IPS-NIHi7 (cell line): ENCODE measurements around the gene LAMA5.

Experiments
- DNase-seq: peaks from one replicate; pipeline ENCODE4 v3.0.0; 2012; ENCODE audit warnings: mixed read lengths; ENCODE audit errors: extremely low spot score

Gene LAMA5, protein sequence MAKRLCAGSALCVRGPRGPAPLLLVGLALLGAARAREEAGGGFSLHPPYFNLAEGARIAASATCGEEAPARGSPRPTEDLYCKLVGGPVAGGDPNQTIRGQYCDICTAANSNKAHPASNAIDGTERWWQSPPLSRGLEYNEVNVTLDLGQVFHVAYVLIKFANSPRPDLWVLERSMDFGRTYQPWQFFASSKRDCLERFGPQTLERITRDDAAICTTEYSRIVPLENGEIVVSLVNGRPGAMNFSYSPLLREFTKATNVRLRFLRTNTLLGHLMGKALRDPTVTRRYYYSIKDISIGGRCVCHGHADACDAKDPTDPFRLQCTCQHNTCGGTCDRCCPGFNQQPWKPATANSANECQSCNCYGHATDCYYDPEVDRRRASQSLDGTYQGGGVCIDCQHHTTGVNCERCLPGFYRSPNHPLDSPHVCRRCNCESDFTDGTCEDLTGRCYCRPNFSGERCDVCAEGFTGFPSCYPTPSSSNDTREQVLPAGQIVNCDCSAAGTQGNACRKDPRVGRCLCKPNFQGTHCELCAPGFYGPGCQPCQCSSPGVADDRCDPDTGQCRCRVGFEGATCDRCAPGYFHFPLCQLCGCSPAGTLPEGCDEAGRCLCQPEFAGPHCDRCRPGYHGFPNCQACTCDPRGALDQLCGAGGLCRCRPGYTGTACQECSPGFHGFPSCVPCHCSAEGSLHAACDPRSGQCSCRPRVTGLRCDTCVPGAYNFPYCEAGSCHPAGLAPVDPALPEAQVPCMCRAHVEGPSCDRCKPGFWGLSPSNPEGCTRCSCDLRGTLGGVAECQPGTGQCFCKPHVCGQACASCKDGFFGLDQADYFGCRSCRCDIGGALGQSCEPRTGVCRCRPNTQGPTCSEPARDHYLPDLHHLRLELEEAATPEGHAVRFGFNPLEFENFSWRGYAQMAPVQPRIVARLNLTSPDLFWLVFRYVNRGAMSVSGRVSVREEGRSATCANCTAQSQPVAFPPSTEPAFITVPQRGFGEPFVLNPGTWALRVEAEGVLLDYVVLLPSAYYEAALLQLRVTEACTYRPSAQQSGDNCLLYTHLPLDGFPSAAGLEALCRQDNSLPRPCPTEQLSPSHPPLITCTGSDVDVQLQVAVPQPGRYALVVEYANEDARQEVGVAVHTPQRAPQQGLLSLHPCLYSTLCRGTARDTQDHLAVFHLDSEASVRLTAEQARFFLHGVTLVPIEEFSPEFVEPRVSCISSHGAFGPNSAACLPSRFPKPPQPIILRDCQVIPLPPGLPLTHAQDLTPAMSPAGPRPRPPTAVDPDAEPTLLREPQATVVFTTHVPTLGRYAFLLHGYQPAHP (N-terminal part only)

DNA sequence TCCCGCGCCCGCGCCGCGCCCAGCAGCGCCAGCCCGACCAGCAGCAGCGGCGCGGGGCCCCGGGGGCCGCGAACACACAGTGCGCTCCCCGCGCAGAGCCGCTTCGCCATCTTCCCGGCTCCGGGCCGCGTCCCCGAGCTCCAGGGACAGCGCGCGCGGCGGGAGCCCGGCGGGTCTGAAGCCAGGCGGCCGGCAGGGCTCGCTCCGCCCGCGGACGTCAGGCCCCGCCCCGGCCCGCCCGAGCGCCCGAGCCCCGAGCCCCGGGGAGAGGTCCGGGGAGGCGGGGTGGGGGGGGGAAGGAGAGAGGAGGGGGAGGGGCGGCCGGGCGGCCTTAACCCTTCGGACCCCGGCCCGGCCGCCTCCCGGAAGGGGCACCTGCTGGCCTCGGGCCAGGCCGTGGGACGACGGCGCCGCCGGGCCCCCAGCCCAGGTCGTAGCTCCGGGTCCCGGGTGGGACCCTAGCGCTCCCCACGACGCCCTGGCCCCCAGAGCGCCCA, at the start of gene LAMA5:
LAMA5 (minus strand) TSS at position 177 of the 497 bp plus-strand sequence; CDS start at position 110, 67 bp downstream.
- peak; percentile 85 for DNase-seq

DNA sequence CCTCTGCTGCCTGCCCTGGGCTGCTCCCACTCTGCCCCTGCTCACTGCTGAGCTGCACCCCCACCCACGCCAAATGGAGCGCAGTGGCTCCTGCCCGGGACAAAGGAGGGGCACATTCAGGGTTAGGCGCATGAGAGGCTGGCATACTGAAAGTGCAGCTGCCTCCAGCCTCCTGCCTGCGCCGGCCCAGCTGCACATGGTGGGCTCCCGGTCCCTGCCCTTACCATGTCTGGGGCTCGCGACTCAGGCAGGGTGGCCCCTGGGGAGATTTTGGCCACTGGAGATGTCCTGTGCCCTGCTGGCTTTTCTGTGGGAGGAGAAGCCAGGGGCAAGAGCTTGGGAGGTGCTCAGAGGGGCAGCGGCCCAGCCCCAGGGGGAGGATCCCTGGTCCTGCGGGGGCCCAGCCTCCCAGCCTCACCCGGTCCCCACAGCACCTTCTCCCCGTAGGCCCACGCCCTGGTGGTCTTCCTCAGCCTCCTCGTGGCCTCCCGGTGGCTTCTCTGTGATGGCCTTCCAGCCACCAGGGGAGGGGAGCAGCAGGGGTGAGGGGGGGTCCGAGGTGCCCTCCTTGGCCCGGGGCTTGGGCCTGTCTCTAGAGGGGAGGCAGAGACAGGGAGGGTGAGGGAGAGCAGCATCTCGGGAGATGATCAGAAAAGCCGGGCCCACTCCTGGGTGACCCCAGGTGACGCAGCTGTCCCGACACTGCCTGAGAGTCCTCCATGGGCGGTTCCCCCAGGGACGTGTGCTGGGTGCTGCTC, 48.4 kb upstream of the LAMA5 start:
- no peak for DNase-seq

DNA sequence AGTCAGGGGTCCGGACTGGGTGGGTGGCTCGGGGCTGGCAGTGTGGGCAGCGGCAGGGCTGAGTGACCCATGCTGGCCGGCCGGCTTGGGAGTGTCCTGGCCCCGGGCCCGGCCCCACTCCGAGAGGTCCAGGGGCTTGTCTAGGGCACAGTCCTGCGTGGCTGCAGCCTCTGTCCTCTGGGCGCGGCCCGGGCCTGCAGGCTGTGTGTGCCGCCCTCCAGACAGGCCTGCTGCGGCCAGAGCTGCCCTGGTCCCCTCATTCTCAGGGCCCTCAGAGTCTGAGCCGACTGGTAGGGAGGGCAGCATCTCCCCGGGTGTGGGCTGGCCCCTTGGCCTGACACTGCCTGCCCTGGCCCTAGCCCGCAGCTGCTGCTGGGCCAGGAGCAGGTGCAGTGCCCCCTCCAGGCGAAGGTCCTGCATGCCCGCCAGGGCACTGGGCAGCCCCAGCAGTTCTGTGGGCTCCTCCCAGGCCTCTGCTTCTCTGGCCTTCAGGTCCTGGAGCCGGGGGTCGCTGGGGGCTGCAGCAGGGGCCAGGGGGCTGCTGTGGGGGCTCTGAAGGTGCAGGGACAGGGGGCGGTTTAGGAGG, 46.9 kb upstream of the LAMA5 start:
- DNase-seq: peak; percentile 51

DNA sequence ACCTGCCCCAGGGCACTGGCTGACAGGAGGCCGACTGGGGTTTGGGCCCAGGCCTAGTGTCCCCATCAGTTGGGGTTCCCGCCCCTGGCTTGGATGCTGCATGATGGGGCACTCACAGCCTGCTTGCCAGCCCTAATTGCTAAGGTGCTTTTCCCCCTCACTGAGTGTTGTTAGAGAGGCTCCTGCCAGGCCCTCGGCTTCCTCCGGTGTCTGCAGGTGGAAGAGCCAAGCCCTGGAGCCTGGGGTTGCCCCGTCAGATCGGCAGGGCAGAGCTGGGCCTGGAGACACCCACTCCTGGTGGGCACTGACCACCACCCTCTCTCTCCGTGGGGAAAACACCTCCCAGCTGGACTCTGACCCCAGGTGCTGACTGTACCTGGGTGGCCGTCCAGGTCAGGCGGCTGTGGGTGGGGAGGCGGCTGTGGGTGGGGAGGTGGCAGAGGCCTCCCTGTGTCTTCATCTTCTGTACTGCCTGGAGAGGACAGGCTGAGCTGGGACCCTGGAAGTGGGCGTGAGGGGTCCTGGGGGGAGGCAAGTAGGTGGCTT, 46.0 kb upstream of the LAMA5 start:
- no peak for DNase-seq

DNA sequence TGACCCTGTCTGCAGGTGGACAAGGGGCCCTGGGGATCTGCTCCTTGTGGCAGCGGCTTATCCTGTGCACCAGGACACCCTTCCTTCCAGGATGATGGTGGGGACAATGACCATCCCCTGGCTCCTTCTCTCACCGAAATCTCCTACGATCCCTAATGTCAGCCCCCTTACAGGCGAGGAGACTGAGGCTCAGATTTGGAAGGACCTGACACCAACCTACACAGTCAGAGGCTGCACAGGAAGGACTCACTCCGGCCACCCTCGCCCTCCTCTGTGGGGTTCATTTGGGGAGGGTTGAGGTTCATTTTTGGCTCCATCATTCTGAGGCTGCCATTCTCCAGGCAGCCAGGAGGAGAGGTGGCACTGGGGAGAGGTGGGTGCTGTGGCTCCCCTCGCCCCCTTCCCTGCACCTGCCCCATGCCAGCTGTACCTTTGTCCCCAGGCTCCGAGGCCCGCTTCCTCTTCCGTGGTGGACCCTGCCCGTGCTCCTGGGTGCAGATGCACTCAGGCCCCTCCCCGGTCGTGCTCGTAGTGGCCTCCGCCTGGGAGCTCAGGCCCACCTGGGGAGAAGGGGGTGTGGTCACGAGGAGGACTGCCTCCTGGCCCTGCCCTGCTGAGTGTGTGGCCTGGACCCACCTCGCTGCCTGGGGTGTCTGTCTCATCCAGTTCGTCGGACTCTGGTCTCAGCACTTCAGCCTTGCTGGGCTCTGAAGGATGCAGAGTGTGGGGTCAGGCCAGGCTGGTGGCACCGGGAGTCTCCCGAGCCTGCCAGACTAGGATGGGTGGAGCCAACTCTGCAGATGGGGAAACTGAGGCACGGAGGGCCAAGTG, 45.3 kb upstream of the LAMA5 start:
- no peak for DNase-seq

DNA sequence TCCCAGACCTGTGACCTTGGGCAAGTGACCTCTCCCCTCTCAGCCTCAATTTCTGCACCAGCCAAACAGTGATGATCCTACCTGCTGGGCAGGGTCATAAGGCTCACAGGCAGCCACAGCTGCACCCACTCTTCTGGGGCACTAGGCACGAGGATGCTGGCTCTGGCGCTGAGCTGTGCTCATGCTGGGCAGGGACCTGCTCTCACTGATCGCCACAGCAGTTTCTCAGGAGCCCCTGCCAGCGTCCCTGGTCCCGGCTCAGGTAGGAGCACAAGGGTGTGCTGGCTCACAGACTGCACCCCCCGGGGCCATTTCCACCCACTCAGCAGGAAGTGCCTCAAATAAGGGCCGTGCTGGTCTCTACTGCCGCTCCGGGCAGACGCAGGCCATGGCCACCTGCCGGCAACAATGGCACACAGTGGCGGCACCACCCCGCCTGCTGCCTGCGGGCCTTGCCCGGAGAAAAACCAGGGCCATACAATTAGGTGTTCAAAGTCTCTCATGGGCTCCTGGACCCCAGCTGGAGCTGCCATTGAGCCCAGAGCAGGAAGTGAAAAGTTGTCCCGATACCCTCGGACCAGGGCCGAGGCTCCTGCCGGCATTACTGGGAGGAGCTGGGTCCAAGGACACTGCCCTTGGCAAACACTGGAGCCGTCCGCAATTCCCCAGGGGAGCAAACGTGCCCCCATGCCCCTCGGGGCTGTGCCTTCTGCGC, 44.5 kb upstream of the LAMA5 start:
- DNase-seq: no peak

DNA sequence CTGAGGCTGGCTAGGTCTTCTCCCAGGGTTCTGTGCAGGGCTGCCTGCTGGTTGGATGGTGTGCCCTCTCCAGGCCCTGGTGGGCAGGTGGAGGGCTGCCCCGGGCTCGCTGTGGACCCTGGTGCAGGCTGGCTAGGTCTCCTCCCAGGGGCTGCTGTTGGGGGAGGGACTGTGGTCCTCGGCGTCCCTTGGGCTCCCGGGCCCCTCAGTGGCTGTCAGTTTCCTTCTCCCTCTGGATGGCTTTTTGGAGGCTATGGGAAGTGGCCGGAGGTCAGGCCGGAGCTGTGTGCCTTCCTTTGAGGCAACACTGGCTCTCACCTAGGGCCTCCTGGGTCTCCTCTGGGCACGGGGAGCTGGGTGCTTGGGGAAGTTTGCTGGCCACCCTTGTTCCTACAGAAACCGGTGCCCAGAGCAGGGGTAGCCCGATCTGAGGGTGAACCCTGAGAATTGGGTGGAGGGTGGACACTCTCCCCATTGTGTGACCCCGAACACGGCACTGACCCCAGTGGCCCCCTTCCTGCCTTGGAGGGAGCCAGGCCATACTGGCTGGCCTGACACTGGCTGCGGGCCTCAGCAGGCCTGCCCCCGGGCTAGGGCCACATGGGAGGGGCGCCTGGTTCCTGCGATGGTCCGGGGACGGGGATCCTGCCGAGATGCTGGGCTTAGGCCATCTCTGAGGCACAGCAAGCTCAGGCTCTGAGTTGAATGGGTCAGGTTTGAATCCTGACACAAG, 43.8 kb upstream of the LAMA5 start:
- DNase-seq: no peak

DNA sequence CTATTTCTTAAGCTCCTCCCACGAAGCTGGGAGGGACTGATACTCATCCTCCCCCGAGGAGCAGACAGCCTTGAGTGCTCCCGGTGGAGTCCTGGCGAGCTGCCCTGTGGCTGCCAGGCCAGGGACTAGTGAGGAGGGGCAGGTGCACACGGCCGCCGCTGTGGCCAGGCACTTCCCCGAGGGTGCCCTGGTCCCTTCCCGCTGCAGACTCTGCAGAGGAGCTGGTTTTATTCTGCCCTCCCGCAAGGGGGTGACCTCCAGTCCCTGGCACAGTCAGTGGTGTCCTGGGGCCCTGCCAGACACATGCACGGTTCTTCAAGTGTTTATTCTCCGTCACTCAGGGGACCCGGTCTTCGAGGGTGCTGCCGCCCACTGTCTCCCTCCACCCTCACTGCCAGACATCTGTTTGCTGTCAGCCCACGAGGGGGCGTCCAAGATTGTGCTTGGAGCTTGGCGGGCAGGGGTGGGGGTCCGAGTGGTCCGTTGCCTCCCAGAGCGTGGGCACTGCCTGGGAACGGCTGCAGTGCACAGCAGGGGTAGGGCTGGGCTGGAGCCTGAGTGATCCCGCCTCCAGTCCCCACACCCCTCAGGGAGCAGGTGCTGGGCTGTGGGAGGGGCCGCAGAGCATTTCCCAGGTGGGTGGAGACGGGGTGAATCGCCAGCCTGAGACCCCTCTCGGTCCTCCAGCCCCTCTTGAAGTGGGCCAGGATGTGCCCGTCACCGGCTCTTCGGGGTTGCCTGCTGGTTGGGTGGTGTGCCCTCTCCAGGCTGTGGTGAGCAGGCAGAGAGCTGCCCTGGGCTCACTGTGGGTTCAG, 43.0 kb upstream of the LAMA5 start:
- DNase-seq: peak; percentile 83

DNA sequence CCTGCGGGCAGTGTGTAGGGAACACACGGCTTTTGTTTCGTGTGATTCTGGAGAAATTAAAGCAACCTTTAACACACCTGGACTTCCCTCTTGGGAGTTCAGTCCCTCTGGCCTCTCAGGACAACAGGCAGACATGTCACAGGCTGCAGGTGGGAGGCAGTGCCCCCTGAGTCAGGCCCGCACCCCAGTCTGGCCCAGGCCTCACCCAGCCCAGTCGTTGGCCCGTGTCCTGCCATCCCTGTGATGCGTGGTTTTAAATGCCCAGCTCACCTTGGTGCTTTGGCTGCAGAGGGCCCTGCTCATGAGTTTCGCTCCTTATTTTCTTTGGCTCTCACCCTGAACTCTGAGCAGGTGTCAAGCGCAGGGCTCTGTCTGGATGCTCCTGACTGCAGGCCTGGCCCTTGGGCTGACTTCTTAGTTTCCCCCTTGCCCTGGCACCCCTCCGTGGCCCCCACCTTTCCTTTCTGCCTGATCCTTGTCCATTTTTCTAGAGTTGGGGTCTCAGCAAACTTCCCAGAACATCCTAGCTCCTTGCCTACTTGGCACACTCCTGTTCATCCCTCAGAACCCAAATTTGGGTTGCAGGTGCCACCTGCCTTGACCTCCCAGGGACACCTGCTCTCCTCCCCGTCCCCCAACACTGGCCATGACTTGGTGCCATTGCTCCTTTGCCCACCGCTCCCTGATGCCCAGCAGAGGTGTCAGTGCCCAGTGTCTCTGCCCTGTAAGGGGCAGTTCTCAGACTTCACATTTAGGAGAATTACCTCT, 42.2 kb upstream of the LAMA5 start:
- no peak for DNase-seq

DNA sequence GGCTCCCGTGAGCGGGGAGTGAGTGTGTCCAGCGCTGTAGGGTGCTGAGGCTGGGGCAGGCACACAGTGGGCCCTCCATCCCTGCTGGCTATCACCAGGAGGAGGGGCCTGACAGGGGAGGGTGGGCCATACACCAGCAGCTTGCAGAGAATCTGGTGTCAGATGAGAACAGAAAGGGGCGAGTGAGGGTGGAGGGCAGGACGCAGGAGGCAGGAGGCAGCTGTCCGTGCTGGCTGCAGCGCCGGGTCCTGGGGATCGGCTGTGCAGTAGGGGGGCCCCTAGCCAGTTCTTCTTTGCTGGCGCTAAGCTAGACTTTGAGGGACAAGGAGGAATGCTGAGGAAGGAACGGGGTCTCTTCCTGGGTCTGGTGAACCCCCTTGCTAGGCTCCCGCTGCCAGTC, 41.5 kb upstream of the LAMA5 start:
- DNase-seq: no peak

DNA sequence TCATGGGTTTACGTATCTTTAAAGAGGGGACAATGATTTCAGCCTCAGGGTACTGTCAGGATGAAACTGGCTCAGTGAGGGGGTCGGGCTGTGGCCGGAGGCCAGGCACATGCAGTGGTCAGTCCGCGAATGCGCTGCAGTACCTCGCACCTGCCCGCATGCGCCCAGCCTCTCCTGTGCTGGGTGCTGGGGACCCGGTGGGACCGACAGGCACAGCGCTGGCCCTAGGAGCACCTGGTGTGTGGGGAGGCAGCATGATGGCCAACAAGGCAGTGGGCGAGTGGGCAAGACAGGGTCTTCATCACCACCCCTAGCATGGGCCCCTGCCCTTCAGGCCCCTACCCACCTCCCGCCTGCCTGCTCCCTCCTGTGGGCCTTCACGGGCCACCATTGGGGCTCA, 40.9 kb upstream of the LAMA5 start:
- DNase-seq: no peak

DNA sequence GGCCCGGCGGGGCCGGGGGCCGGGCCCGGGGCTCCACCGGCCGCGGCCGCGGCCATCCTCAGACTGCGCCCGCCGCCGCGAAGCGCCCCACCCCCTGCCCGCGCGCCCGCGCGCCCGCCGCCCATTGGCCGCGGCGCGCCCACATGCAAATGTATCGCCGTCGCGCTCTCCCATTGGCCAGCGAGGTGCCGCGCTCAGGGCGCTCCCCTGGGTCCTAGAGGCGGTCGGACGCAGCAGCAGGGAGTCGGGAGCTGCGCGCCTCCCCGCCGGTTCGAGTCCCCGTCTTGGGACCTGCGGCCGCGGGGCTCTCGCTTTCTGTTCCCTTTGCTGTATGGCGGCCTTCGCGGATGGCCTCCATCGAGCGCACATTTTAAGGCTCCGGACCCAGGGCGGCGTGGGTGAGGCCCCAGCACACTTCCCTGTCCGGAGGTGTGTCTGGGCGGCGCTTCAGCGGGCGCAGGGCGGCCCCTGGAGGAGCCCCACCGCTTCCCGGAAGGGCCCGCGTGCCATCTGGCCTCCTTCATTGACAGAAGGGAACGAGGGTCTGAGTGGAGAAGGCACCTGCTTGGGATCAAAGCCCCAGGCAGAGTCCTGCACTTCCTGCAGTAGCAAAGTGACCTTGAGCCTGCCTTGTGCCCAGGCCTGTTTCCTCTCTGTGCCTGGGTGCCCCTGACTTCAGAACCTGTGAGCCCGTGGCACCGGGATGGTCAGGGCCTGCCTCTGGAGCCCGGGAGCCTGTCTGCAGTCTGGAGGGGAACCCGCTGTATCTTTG, 40.3 kb upstream of the LAMA5 start, which contains the start of gene CABLES2:
CABLES2 (minus strand) TSS at position 65 of the 772 bp plus-strand sequence; CDS start at position 56, 9 bp downstream.
- DNase-seq: peak; percentile 97

DNA sequence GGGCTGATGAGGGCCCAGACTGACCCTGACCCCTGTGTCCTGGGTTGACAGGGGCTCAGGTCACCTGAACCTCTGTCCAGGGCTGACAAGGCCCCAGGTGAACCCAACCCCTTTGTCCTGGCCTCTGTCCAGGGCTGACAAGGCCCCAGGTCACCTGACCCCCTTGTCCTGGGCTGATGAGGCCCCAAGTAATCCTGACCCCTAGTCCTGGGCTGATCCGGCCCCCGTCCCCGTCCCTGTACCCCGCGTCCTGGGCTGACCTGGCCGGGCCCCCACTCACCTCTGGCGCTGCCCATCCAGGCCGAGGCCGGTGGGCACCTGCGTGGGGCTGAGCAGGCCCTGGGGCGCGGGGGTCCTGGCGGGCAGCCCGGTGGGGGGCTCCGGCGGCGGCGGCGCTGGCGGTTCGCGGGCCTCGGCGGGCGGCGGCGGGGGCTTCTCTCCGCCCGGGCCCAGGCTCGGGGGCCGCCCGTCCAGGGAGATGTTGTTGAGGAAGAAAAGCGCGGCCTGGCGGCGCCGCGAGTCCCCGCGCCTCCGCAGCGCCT, 39.6 kb upstream of the LAMA5 start:
- no peak for DNase-seq

DNA sequence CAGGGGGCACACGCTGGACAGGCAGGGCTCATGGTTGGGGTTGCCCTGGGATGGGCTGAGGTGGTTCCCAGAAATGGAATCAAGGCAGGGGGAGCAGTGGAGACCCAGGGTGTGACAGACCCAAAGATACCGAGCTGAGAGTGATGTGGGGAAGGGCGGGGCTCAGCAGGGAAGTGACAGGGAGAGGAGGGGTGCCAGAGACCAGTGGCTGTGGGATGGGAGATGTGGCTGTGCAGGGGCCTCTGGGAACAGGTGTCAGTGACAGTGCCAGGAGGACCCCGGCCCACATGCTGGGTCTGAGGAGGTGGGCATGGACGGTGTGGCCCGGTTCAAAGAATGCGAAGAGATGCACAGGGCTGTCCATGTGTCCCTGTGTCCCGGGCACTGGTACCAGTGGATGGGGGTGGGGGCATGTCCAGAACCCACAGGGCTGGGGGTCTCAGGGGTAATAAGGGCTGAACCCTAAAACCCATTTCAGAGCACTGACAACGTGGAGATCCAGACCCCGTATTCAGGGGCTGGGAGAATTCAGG, 38.9 kb upstream of the LAMA5 start:
- no peak for DNase-seq
